Astrocyte of the cerebellum (primary cell): Measurements from ENCODE around the gene KIF18B.
A peak's percentile ranks its signal among the peaks of the same experiment; 100 is the strongest.

Experiments
- DNase-seq: peaks from one replicate; pipeline ENCODE4 v3.0.0-alpha.2; 2011; ENCODE audit warnings: low read depth
- H3K4me3 ChIP-seq: 2 replicates; pipeline ENCODE4 v1.5.1; 2011; ENCODE audit warnings: mild to moderate bottlenecking, low read depth, low read length, moderate library complexity
- in situ Hi-C: cut with HindIII; loops from 2 replicates; pipeline ENCODE4 v1.10.0; 2017; ENCODE audit warnings: low sequenced_read_pairs
- TF ChIP-seq, protein P1 (sequence below): IDR thresholded peaks from 2 replicates; pipeline ENCODE4 v1.5.1; 2012; ENCODE audit warnings: low read length, low read depth, moderate library complexity, mild to moderate bottlenecking; ENCODE audit errors: missing control alignments

The KIF18B gene

GRCh38 chr17:44919411-44919810 lies 28.2 kb downstream of the KIF18B start:
- in situ Hi-C loops = no loop called here
- no peak for DNase-seq
- H3K4me3 ChIP-seq = no peak overlapping the region
- TF ChIP-seq, protein P1, sequence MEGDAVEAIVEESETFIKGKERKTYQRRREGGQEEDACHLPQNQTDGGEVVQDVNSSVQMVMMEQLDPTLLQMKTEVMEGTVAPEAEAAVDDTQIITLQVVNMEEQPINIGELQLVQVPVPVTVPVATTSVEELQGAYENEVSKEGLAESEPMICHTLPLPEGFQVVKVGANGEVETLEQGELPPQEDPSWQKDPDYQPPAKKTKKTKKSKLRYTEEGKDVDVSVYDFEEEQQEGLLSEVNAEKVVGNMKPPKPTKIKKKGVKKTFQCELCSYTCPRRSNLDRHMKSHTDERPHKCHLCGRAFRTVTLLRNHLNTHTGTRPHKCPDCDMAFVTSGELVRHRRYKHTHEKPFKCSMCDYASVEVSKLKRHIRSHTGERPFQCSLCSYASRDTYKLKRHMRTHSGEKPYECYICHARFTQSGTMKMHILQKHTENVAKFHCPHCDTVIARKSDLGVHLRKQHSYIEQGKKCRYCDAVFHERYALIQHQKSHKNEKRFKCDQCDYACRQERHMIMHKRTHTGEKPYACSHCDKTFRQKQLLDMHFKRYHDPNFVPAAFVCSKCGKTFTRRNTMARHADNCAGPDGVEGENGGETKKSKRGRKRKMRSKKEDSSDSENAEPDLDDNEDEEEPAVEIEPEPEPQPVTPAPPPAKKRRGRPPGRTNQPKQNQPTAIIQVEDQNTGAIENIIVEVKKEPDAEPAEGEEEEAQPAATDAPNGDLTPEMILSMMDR = no peak

GRCh38 chr17:44918006-44918405 lies 29.6 kb downstream of the KIF18B start:
- in situ Hi-C loops = no loop called here
- no peak overlapping the region for H3K4me3 ChIP-seq
- DNase-seq = no peak
- TF ChIP-seq, protein P1 = no peak

- in situ Hi-C loops = no loop called here
- H3K4me3 ChIP-seq = no peak overlapping the region
- DNase-seq = no peak
- TF ChIP-seq, protein P1 = no peak
These were observed 30.1 kb downstream of the KIF18B start for GRCh38 chr17:44917456-44917855.

GRCh38 chr17:44916781-44917241 lies 30.8 kb downstream of the KIF18B start:
- DNase-seq = no peak
- TF ChIP-seq, protein P1 = peak; percentile 29
- in situ Hi-C loops = no loop called here
- H3K4me3 ChIP-seq = no peak overlapping the region

GRCh38 chr17:44915862-44916780 lies 31.5 kb downstream of the KIF18B start:
- TF ChIP-seq, protein P1 = no peak
- no peak for DNase-seq
- H3K4me3 ChIP-seq = no peak overlapping the region
- in situ Hi-C loops = no loop called here

DNA sequence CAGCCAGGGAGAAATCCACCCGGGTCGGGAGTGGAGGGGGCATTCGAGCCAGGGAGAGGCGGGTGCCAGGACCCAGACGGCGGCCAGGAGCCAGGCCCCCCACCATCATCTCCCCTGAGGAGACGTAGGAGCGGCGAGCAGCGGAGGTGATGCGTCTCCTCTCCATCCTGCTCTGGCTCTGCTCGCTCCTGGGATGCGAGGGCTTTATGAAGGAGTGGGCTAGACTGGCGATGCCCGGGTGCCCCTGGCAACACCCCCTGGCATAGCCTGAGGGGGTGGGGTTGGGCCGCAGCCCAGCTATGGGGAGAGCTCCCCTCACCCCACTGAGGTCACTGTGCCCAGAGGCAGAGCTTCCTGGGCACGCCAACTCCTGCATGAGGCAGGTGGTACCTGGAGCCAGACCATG lies 32.2 kb downstream of the KIF18B start, which contains the start of gene GFAP:
Gene GFAP (minus strand): TSS at position 180 of the 406 bp plus-strand sequence. CDS start 14 bp downstream, at position 166.
- no peak within 1 kb of the TSS for H3K4me3 ChIP-seq
- no peak for DNase-seq
- TF ChIP-seq, protein P1 = no peak
- in situ Hi-C loops = no loop called here
